G401.6 (cell line): ENCODE results near the gene CNTNAP3.
"Not testable (repeated sequence)": the region's sequence is repeated elsewhere in the genome, so short reads cannot be mapped to it uniquely, and the experiment has no call there.

Experiments
- FAIRE-seq: peaks from 2 replicates; lab custom pipeline; 2012; peaks lifted over from hg19 to GRCh38; lab: Jason Lieb, UNC

Gene CNTNAP3

DNA sequence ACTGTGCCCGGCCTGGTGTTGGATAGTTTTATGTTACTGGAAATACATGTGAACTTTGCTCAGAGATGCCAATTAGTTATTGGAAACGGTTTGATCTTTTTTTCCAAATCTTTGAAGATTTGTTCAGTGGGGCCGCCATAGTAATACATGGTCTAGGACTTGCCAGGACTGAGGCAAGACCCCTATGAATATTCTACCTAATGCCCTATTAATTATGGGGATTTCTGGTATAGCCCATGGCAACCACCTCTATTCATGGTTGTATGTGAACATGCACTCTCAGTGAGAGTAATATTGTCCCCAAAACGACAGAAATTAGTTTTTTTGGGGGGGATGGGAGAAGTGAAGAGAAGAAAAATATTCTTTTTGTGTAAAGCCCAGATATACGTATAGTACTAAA lies 220.3 kb downstream of the CNTNAP3 start:
- FAIRE-seq = not testable (repeated sequence)

DNA sequence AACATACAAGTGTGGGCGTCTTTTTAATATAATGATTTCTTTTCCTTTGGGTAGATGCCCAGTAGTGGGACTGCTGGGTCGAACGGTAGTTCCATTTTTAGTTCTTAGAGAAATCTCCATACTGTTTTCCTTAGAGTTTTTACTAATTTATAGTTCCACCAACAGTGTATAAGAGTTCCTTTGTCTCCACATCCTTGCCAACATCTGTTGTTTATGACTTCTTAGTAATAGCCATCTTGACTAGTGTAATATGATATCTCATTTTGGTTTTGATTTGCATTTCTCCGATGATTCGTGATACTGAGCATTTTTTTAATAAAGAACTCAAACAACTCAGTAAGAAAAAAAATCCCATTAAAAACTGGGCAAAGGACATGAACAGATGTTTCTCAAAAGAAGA lies 225.0 kb downstream of the CNTNAP3 start:
- not testable (repeated sequence) for FAIRE-seq

DNA sequence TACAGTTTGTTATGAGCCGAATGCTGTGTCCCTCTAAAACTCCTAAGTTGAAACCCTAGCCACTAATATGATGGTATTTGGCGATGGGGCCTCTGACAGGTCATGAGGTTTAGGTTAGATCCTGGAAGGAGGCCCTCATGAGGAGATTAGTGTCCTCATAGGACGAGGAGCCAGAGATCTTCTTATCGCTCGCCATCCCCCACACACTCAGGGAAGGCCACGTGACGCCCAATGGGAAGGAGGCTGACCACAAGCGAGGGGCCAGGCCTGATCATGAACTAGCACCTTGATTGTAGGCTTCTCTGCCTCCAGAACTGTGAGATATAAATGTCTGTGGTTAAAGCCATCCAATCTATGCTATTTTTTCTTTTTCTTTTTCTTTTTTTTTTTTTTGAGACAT lies 233.5 kb downstream of the CNTNAP3 start:
- FAIRE-seq = not testable (repeated sequence)

DNA sequence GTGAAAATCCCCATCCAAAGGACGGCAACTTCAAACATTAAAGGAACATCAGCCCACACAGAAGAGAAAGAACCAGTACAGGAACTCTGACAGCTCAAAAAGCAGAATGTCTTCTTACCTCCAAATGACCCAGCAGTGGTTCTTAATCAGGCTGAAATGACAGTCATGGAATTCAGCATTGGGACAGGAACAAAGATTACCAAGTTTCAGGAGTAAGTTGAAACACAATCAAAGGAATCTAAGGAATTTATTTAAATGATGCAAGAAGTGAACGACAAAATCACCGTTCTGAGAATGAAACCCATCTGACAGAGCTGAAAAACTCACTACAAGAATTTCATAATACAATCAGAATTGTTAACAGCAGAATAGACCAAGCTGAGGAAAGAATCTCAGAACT lies 241.1 kb downstream of the CNTNAP3 start:
- FAIRE-seq = not testable (repeated sequence)

DNA sequence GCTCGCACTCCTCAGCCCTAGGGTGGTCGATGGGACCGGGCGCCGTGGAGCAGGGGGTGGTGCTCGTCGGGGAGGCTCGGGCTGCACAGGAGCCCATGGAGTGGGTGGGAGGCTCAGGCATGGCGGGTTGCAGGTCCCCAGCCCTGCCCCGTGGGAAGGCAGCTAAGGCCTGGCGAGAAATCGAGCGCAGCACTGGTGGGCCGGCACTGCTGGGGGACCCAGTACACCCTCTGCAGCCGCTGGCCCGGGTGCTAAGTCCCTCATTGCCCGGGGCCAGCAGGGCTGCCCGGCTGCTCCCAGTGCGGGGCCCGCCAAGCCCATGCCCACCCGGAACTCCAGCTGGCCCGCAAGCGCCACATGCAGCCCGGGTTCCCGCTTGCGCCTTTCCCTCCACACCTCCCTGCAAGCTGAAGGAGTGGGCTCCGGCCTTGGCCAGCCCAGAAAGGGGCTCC lies 245.6 kb downstream of the CNTNAP3 start:
- not testable (repeated sequence) for FAIRE-seq

DNA sequence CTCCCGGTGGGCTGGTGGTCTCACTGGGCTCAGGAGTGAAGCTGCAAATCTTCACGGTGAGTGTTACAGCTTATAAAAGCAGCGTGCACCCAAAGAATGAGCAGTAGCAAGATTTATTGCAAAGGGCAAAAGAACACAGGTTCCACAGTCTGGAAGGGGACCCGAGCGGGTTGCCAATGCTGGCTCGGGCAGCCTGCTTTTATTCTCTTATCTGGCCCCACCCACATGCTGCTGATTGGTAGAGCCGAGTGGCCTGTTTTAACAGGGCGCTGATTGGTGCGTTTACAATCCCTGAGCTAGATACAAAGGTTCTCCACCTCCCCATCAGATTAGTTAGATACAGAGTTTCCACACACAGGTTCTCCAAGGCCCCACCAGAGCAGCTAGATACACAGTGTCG lies 246.2 kb downstream of the CNTNAP3 start:
- not testable (repeated sequence) for FAIRE-seq

DNA sequence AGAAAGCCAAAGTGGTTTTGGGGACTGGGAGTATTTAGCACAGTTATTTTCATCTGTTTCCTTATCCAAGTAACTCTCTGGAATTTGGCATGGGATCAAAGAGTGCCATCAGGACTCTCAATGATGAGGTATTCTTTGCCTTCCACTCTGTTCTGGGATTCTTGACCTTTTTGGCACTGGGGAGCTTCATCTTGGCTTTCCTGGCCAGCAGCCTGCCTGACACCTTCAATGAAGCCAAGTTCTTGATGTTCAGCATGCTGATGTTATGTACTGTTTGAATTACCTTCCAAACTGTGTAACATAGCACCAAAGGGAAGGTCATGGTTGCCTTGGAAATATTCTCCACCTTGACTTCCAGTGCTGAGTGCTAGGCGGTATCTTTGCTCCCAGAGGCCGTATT lies 248.8 kb downstream of the CNTNAP3 start:
- not testable (repeated sequence) for FAIRE-seq

DNA sequence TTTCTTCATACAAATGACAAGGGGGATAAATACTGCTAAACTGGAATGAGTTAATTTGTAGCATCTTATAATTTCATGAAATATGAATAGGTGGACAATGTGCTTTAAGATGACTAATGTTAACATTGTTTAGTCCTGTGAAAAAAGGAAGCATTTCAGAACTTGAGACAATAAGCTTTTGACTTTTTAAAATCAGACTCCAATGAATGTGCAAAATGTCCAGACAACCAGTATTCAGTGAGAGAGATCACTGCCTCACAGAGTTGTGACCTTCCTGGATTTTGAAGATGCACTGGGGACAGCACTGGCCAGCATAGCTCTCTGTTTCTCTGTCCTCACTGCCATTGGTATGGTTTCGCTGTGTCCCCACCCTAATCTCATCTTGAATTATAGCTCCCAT lies 249.7 kb downstream of the CNTNAP3 start:
- not testable (repeated sequence) for FAIRE-seq

DNA sequence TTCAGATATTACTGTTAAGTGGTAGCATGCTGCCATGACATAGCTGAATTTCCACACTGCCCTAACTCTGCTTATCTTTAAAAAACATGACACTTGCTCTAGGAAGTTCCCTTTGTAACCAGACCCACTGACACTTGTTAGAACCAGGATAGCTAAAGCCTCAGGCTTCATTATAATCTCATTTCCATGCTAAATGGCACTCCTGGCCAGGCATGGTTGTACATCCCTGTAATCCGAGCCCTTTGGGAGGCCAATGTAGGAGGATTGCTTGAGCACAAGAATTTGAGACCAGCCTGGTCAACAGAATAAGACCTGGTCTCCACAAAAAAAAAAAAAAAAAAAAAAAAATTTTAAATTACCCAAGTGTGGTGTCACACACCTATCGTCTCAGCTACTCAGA lies 254.1 kb downstream of the CNTNAP3 start:
- FAIRE-seq = not testable (repeated sequence)

DNA sequence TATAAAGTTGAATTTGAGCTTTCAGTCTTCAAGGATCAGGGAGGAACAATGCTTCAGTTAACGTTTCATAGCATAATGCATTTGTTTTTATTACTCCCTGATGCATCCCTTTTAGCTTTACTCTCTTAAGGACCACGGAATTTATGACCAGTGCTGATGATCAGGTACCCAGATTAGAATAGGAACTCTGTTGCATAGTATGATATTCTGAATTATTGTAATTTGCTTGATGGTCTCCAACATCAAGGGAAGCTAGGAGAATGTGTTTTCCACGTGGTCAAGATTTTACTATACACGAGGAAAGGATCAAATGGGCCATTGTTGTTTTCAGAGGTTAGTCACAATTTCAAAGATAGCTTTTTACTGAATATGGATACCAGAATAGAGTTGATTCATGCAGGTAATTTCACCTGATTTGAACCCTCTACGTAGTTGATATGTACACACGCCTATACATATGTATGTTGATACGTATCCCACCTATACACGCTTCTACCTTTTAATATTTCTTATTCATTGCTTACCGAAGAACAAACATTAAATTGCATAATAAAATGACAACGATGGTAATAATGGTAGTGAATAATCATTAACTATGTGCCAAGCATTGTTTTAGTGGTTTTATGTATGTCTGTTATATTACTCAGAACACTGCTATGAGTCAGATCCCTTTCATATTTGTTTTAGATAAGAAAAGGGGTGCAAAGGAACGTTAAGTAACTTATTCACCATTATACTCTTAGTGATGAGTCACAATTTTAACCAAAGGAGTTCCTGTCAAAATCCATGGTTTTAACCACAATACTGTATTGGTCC lies 257.6 kb downstream of the CNTNAP3 start:
- not testable (repeated sequence) for FAIRE-seq

DNA sequence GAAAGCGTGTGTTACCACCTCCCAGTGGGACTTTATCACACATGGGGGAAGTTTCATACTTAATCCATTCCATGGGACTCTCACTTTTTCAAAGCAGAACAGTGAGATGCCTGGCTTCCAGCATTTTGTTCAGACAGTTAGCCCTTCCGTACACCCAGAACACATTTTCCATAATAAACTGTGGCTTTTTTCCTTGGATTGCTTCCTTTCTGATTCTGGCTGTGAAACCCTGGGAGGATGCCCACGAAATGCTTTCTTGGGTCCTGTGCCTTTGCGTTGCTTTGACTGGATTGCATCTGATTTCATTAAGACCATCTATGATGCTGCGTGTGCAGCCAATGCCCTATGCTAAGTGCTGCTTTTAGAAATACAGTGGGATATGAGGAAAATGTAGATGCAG lies 259.1 kb downstream of the CNTNAP3 start:
- FAIRE-seq = not testable (repeated sequence)

DNA sequence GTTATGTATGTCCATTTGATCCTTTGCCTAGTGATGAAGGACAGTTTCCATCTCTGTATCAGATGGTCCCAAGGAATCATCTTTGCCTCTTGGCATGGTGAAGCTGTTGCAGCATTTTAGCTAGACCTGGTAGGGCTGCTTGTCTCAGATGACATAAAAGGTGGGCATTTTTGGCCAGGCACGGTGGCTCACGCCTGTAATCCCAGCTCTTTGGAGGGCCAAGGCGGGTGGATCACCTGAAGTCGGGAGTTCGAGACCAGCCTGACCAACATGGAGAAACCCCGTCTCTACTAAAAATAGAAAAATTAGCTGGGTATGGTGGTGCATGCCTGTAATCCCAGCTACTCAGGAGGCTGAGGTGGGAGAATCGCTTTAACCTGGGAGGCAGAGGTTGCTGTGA lies 259.8 kb downstream of the CNTNAP3 start:
- FAIRE-seq = not testable (repeated sequence)

DNA sequence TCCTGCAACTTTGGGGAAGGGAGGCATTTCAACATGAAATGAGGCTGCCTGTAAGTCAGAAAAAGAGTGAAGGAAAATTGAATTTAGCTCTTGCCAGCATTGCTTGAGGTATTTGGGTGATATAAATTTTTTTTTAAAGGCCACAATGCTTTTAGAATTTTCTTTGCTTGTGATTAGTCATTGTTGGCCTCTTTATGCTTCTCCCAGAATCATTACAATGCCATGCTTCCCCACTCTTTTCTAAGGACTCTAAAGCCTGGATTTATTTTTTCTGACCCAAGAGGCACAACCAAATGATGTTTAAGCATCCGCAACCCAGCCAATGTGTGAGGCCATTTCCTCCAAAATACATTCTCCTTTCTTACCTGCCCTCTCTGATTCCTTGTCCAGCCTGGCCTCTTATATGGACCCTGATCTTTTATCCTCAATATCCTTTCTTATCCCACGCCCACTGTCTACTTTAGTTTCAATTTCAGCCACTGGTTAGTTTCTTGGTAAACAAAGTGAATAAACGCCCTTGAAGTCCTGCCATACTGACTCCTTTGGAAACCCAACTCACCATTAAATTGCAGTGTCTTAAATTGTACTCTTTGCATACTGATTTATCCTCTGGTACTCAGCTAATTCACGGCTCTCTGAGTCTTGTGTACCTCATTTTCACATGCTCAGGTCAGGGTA lies 261.9 kb downstream of the CNTNAP3 start:
- FAIRE-seq = not testable (repeated sequence)
